NCI-H446 treated with DMSO at 0.1 percent for 48 hours (cell line): ENCODE results near the gene PCSK2.

Experiments
- DNase-seq: peaks from one replicate; lab custom pipeline; 2025; lab: John Stamatoyannopoulos, UW

The PCSK2 gene

GRCh38 chr20:17446171-17446570 is 219.3 kb downstream of the PCSK2 start:
- no peak for DNase-seq

GRCh38 chr20:17448071-17448470 is 221.2 kb downstream of the PCSK2 start:
- no peak for DNase-seq

- DNase-seq = no peak
Observed at GRCh38 chr20:17449031-17449430, 222.2 kb downstream of the PCSK2 start.

- DNase-seq = no peak
Observed at GRCh38 chr20:17452441-17452840, 225.6 kb downstream of the PCSK2 start.

- DNase-seq = no peak
Observed at GRCh38 chr20:17453592-17453991, 226.8 kb downstream of the PCSK2 start.

- DNase-seq = no peak
Observed at GRCh38 chr20:17456279-17456678, 229.4 kb downstream of the PCSK2 start.

- DNase-seq = no peak
Observed at GRCh38 chr20:17457079-17457478, 230.2 kb downstream of the PCSK2 start.

- DNase-seq = no peak
Observed at GRCh38 chr20:17457588-17458190, 230.8 kb downstream of the PCSK2 start.

- no peak for DNase-seq
Observed at GRCh38 chr20:17460119-17460518, 233.3 kb downstream of the PCSK2 start.

- no peak for DNase-seq
Observed at GRCh38 chr20:17461941-17462340, 235.1 kb downstream of the PCSK2 start.

GRCh38 chr20:17463711-17464110 is 236.9 kb downstream of the PCSK2 start:
- DNase-seq = no peak

GRCh38 chr20:17465236-17465635 is 238.4 kb downstream of the PCSK2 start:
- DNase-seq = no peak

- DNase-seq = no peak
Observed at GRCh38 chr20:17466641-17467040, 239.8 kb downstream of the PCSK2 start.

- no peak for DNase-seq
Observed at GRCh38 chr20:17467120-17467655, 240.3 kb downstream of the PCSK2 start.

GRCh38 chr20:17468073-17468840 is 241.4 kb downstream of the PCSK2 start:
- DNase-seq = no peak

- DNase-seq = no peak
Observed at GRCh38 chr20:17469246-17470030, 242.6 kb downstream of the PCSK2 start.

- no peak for DNase-seq
Observed at GRCh38 chr20:17470521-17470920, 243.7 kb downstream of the PCSK2 start.

GRCh38 chr20:17470973-17471372 is 244.1 kb downstream of the PCSK2 start:
- DNase-seq = no peak

- no peak for DNase-seq
Observed at GRCh38 chr20:17471606-17472187, 244.9 kb downstream of the PCSK2 start.

GRCh38 chr20:17473659-17474058 is 246.8 kb downstream of the PCSK2 start:
- no peak for DNase-seq

- no peak for DNase-seq
Observed at GRCh38 chr20:17479063-17479657, 252.3 kb downstream of the PCSK2 start.

- no peak for DNase-seq
Observed at GRCh38 chr20:17480696-17481095, 253.9 kb downstream of the PCSK2 start.
